OCI-LY1 (cell line): ENCODE data around the gene IMMP2L.

ENCODE experiments used
- H2AFZ ChIP-seq: fragments of 200-600 bp; sonication (generic), shearing (Covaris generic); 2 replicates; pipeline ENCODE4 v1.6.0; 2014; ENCODE audit warnings: antibody characterized with exemption, mild to moderate bottlenecking, low read length
- H3F3A ChIP-seq: fragments of 200-600 bp; sonication (generic), shearing (Covaris generic); 2 replicates; pipeline ENCODE4 v1.6.0; 2014; ENCODE audit warnings: mild to moderate bottlenecking, antibody characterized with exemption, low read length, moderate library complexity; ENCODE audit not compliant: insufficient read depth
- H3K27ac ChIP-seq: fragments of 200-600 bp; sonication (generic); 2 replicates; pipeline ENCODE4 v1.5.1; 2014; ENCODE audit warnings: low read length, mixed run types, mild to moderate bottlenecking, low read depth; ENCODE audit not compliant: poor library complexity, severe bottlenecking
- H3K27me3 ChIP-seq: fragments of 200-600 bp; sonication (generic); 2 replicates; pipeline ENCODE4 v1.6.0; 2014; ENCODE audit warnings: antibody characterized with exemption, mild to moderate bottlenecking, low read length, moderate library complexity; ENCODE audit not compliant: insufficient read depth
- H3K36me3 ChIP-seq: fragments of 200-600 bp; sonication (generic); 2 replicates; pipeline ENCODE4 v1.6.1; 2014; ENCODE audit warnings: mild to moderate bottlenecking, antibody characterized with exemption, low read length, moderate library complexity, mixed read lengths; ENCODE audit not compliant: insufficient read depth
- H3K4me1 ChIP-seq: fragments of 200-600 bp; sonication (generic); 2 replicates; pipeline ENCODE4 v1.5.1; 2014; ENCODE audit warnings: mild to moderate bottlenecking, low read length, moderate library complexity; ENCODE audit not compliant: insufficient read depth, severe bottlenecking
- H3K4me2 ChIP-seq: fragments of 200-600 bp; sonication (generic), shearing (Covaris generic); 2 replicates; pipeline ENCODE4 v1.6.1; 2014; ENCODE audit warnings: low read length
- H3K4me3 ChIP-seq: fragments of 200-600 bp; sonication (generic); 2 replicates; pipeline ENCODE4 v1.5.1; 2014; ENCODE audit warnings: low read length, low read depth, mild to moderate bottlenecking, mixed read lengths; ENCODE audit not compliant: poor library complexity, severe bottlenecking
- H3K79me2 ChIP-seq: fragments of 200-600 bp; shearing (Covaris generic); 2 replicates; pipeline ENCODE4 v1.6.1; 2016; ENCODE audit warnings: mixed run types, low read length, mixed read lengths; ENCODE audit not compliant: insufficient read depth
- H3K9ac ChIP-seq: fragments of 200-600 bp; sonication (generic), shearing (Covaris generic); 2 replicates; pipeline ENCODE4 v1.6.1; 2014; ENCODE audit warnings: mild to moderate bottlenecking, low read length, mixed read lengths
- H3K9me2 ChIP-seq: fragments of 200-600 bp; sonication (generic), shearing (Covaris generic); 2 replicates; pipeline ENCODE4 v1.6.1; 2014; ENCODE audit warnings: low read depth, mild to moderate bottlenecking, low read length, mixed read lengths
- H3K9me3 ChIP-seq: fragments of 200-600 bp; shearing (Covaris generic); 2 replicates; pipeline ENCODE4 v1.6.1; 2014; ENCODE audit warnings: low read length, mixed read lengths
- H4K20me1 ChIP-seq: fragments of 200-600 bp; sonication (generic), shearing (Covaris generic); 2 replicates; pipeline ENCODE4 v1.6.0; 2016; ENCODE audit warnings: mild to moderate bottlenecking, low read length; ENCODE audit not compliant: insufficient read depth
- CTCF ChIP-seq: fragments of 200-600 bp; sonication (generic), shearing (Covaris generic); IDR thresholded peaks from 2 replicates; pipeline ENCODE4 v1.5.1; 2017; ENCODE audit warnings: mild to moderate bottlenecking, antibody characterized with exemption, low read length, moderate library complexity, mixed read lengths
- EZH2 ChIP-seq: fragments of 200-600 bp; sonication (generic), shearing (Covaris generic); IDR thresholded peaks from 2 replicates; pipeline ENCODE4 v1.8.0; 2017; ENCODE audit warnings: borderline replicate concordance, mixed run types, mild to moderate bottlenecking, antibody characterized with exemption, low read length, moderate library complexity, mixed read lengths

IMMP2L gene

GRCh38 chr7:110944966-110945644 is 617.2 kb downstream of the IMMP2L start:
- no peak for TF ChIP-seq CTCF
- no peak for TF ChIP-seq EZH2
- Histone ChIP-seq H3K9ac (no peak overlapping the region), H3K79me2 (no peaks in the 10 kb centered on the region), H4K20me1 (no peaks in the 10 kb centered on the region), H3K4me1 (no peaks in the 10 kb centered on the region), H3K4me3 (no peak overlapping the region), H2AFZ (no peak overlapping the region), H3K9me2 (no peaks in the 10 kb centered on the region), H3K4me2 (no peak overlapping the region), H3K27ac (no peak overlapping the region), H3K27me3 (no peaks in the 10 kb centered on the region), H3F3A (no peaks in the 10 kb centered on the region), H3K9me3 (no peaks in the 10 kb centered on the region), H3K36me3 (no peaks in the 10 kb centered on the region)

- Histone ChIP-seq H3K9me2 (no peaks in the 10 kb centered on the region), H3K27ac (no peak overlapping the region), H3K9me3 (no peaks in the 10 kb centered on the region), H4K20me1 (no peaks in the 10 kb centered on the region), H3K36me3 (no peaks in the 10 kb centered on the region), H3K4me2 (no peak overlapping the region), H3K4me1 (no peaks in the 10 kb centered on the region), H3K4me3 (no peak overlapping the region), H3F3A (no peaks in the 10 kb centered on the region), H3K27me3 (no peaks in the 10 kb centered on the region), H3K9ac (no peak overlapping the region), H2AFZ (no peak overlapping the region), H3K79me2 (no peaks in the 10 kb centered on the region)
- TF ChIP-seq CTCF (no peak), EZH2 (no peak)
Observed at GRCh38 chr7:110944448-110944847, 617.8 kb downstream of the IMMP2L start.

GRCh38 chr7:110943701-110944345 is 618.5 kb downstream of the IMMP2L start:
- Histone ChIP-seq H3K4me1 (no peaks in the 10 kb centered on the region), H3K79me2 (no peaks in the 10 kb centered on the region), H4K20me1 (no peaks in the 10 kb centered on the region), H3K27me3 (no peaks in the 10 kb centered on the region), H2AFZ (no peak overlapping the region), H3K9me3 (no peaks in the 10 kb centered on the region), H3K36me3 (no peaks in the 10 kb centered on the region), H3K4me2 (no peak overlapping the region), H3K9ac (no peak overlapping the region), H3K9me2 (no peaks in the 10 kb centered on the region), H3K4me3 (no peak overlapping the region), H3K27ac (no peak overlapping the region), H3F3A (no peaks in the 10 kb centered on the region)
- TF ChIP-seq EZH2 (no peak), CTCF (no peak)
